CD4-positive, alpha-beta memory T cell (primary cell): ENCODE results near the gene KAT7. TPM values are rescaled to one million over a fixed set of nuclear protein-coding genes. Genes with fewer than 3 reads are reported as not detected.
"Not testable (repeated sequence)": the region's sequence is repeated elsewhere in the genome, so short reads cannot be mapped to it uniquely, and the experiment has no call there.

Source experiments
- CTCF ChIA-PET: fragments of 350-600 bp; sonication (Branson Sonifier 250); formaldehyde crosslinking; loops from one replicate; lab custom pipeline; 2021; ENCODE audit warnings: inconsistent platforms; ENCODE audit not compliant: partially characterized antibody; lab: Charles Lee
- POLR2A ChIA-PET: fragments of 350-600 bp; sonication (Branson Sonifier 250); formaldehyde crosslinking; loops from one replicate; lab custom pipeline; 2021; ENCODE audit not compliant: partially characterized antibody; lab: Charles Lee
- DNase-seq, 5 donors: peaks; one replicate each; pipeline versions ENCODE4 v3.0.0 to v3.0.0-alpha.2; 2020 to 2022; ENCODE audit warnings: mixed read lengths in 1 of 5
- H3K27ac ChIP-seq: one replicate; pipeline ENCODE4 v1.7.0; 2013; ENCODE audit warnings: low read depth, low read length
- H3K27me3 ChIP-seq: 2 replicates; pipeline ENCODE4 v1.7.0; 2013; ENCODE audit warnings: mild to moderate bottlenecking, low read length, moderate library complexity; ENCODE audit not compliant: insufficient read depth
- H3K36me3 ChIP-seq: 2 replicates; pipeline ENCODE4 v1.7.0; 2013; ENCODE audit warnings: mild to moderate bottlenecking, low read length, moderate library complexity; ENCODE audit not compliant: insufficient read depth
- H3K4me1 ChIP-seq: 2 replicates; pipeline ENCODE4 v1.7.0; 2013; ENCODE audit warnings: mild to moderate bottlenecking, low read length, moderate library complexity; ENCODE audit not compliant: insufficient read depth
- H3K4me3 ChIP-seq, 2 donors: one replicate each; pipeline ENCODE4 v1.7.0; 2013; ENCODE audit warnings: low read length in 2 of 2, mild to moderate bottlenecking in 1 of 2
- H3K9me3 ChIP-seq, 2 donors: one replicate each; pipeline ENCODE4 v1.7.0; 2013; ENCODE audit warnings: low read length in 2 of 2, control low read depth in 1 of 2; ENCODE audit not compliant: control insufficient read depth in 1 of 2
- H3K27ac Mint-ChIP-seq, 7 donors: one replicate each; pipeline ENCODE4 v1.8.0; 2020 to 2021; ENCODE audit warnings: mixed read lengths in 7 of 7, mild to moderate bottlenecking in 6 of 7, inconsistent platforms in 3 of 7, moderate library complexity in 3 of 7
- H3K27me3 Mint-ChIP-seq, 2 donors: one replicate each; pipeline ENCODE4 v1.8.0; 2020 to 2021; ENCODE audit warnings: mixed read lengths in 2 of 2
- H3K36me3 Mint-ChIP-seq, 2 donors: one replicate each; pipeline ENCODE4 v1.8.0; 2020 to 2021; ENCODE audit warnings: mixed read lengths in 2 of 2, inconsistent platforms in 1 of 2, mild to moderate bottlenecking in 1 of 2
- H3K4me1 Mint-ChIP-seq, 4 donors: one replicate each; pipeline ENCODE4 v1.8.0; 2020 to 2021; ENCODE audit warnings: mixed read lengths in 4 of 4, mild to moderate bottlenecking in 1 of 4
- H3K4me3 Mint-ChIP-seq, 8 donors: one replicate each; pipeline ENCODE4 v1.8.0; 2020 to 2021; ENCODE audit warnings: mixed read lengths in 8 of 8, mild to moderate bottlenecking in 7 of 8, moderate library complexity in 6 of 8, inconsistent platforms in 3 of 8
- H3K9me3 Mint-ChIP-seq, 8 donors: one replicate each; pipeline ENCODE4 v1.8.0; 2020 to 2021; ENCODE audit warnings: mixed read lengths in 8 of 8, mild to moderate bottlenecking in 5 of 8, inconsistent platforms in 3 of 8, moderate library complexity in 1 of 8
- intact Hi-C: fragments of 100-400 bp; cut with micrococcal nuclease; formaldehyde crosslinking; loops from one replicate; pipeline ENCODE4 v1.15.1; 2023
- polyA plus RNA-seq, 2 donors: library from polyadenylated mRNA; unstranded; fragments of 300-500 nt; fragmentation: Illumina TruSeq; gene quantifications; one replicate each; pipeline ENCODE4 v1.2.3, GENCODE V29; 2021
- total RNA-seq, 2 experiments: library from RNA; stranded (reverse); gene quantifications; one replicate each; pipeline ENCODE4 v1.2.3, GENCODE V29; 2021

The KAT7 gene
- total and polyA plus RNA-seq, 4 experiments from 2014 or later, result 37.6 to 120 (median 85.1) TPM

- H3K36me3 ChIP-seq, result peaks cover 8% of the 10 kb centered on the region
- POLR2A ChIA-PET, result interaction anchor here (1.0 to 14.3 kb wide), 7 partner anchors 7 to 44 kb away, joined by 3 to 427 read pairs (median 4); partner anchors contain the start of gene FAM117A
- Mint-ChIP-seq H3K9me3 (no peaks in the 10 kb centered on the region), H3K27me3 (no peaks in the 10 kb centered on the region), H3K36me3 (peaks cover 28 to 61% of the 10 kb centered on the region in 2 donors), H3K27ac (peak overlapping the region; percentile 76 to 94 (median 87)), H3K4me3 (peak overlapping the region in 4 of 8 donors; percentile 9 to 77 (median 60)), H3K4me1 (peaks cover 53 to 89% (median 79%) of the 10 kb centered on the region in 4 donors)
- intact Hi-C loops, result no loop called here
- peaks cover 97% of the 10 kb centered on the region for H3K4me1 ChIP-seq
- no peak for DNase-seq
- H3K27ac ChIP-seq, result no peak overlapping the region
- CTCF ChIA-PET, result interaction anchor here (1.0 to 3.0 kb wide), 5 partner anchors 10 to 45 kb away, joined by 3 to 11 read pairs (median 3); partner anchors contain the start of gene SLC35B1
- H3K4me3 ChIP-seq, result no peak overlapping the region
- H3K27me3 ChIP-seq, result no peaks in the 10 kb centered on the region
- H3K9me3 ChIP-seq, result no peaks in the 10 kb centered on the region
Measured at GRCh38 chr17:49752508-49752907, 36.0 kb upstream of the KAT7 start.

DNA sequence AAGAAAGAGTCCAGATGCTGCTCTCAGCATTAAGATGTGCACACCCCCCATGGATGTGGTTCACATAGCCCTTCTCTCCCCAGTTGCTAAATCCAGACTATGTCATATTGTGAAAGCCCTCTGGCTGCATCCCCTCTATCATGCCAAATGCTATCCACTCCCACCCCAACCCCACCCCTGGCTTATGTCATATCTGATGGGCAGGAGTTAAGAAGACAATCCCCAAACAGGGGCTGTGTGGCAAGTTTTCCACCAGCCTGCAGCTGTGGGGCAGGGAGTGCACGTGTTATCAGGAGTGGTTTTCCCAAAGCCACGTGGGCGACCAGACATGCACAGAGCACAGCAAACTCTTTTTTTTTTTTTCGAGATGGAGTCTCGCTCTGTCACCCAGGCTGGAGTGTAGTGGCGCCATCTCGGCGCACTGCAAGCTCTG, 34.5 kb upstream of the KAT7 start:
- POLR2A ChIA-PET, result interaction anchor here (1.3 to 14.3 kb wide), 4 partner anchors 4 to 13 kb away, joined by 3 to 427 read pairs (median 314); partner anchors contain the start of gene FAM117A
- DNase-seq, result no peak
- Mint-ChIP-seq H3K4me1 (peaks cover 46 to 86% (median 72%) of the 10 kb centered on the region in 4 donors), H3K9me3 (no peaks in the 10 kb centered on the region), H3K4me3 (peak overlapping the region in 6 of 8 donors; percentile 5 to 62 (median 17)), H3K27ac (peak overlapping the region; percentile 68 to 87 (median 85)), H3K36me3 (peaks cover 23 to 63% of the 10 kb centered on the region in 2 donors), H3K27me3 (no peaks in the 10 kb centered on the region)
- Histone ChIP-seq H3K4me3 (no peak overlapping the region), H3K9me3 (no peaks in the 10 kb centered on the region), H3K4me1 (peaks cover 92% of the 10 kb centered on the region), H3K27ac (no peak overlapping the region), H3K27me3 (no peaks in the 10 kb centered on the region), H3K36me3 (peaks cover 13% of the 10 kb centered on the region)
- CTCF ChIA-PET, result interaction anchor here (1.5 kb wide), 1 partner anchor 27 kb away, joined by 3 read pairs; no protein-coding TSS in a partner anchor
- intact Hi-C loops, result no loop called here

DNA sequence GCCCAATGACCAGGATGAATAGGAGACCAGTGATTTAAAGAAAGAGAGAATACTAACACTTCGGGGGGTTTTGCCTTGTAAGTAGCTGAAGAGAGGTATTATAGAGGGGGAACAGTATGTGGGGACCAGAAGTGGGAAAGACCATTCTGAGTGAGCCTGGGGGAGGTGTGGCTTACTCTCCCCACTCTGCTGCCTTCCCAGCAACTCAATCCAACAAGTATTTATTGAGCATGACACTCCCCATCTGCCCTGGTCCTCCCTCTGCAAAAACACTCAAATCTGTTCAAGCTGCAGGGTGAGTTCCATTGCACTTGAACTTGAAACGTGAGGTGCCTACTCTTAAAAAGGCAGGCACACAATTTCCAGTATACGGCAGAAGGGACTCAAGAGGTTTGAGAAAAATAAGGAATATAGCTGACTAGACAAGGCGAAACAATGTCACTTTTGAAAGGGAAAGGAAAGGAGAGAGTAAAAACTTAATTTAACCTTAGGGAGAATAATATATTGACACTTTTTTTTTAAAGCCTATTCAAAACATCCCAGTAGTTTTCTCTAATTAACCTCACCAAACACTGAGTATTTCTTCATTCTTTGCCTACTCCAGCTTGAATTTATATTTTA, 32.7 kb upstream of the KAT7 start:
- Histone ChIP-seq H3K27me3 (no peaks in the 10 kb centered on the region), H3K27ac (peak overlapping the region; percentile 44), H3K4me3 (no peak overlapping the region), H3K4me1 (peaks cover 92% of the 10 kb centered on the region), H3K36me3 (peaks cover 13% of the 10 kb centered on the region), H3K9me3 (no peaks in the 10 kb centered on the region)
- H3K4me1 Mint-ChIP-seq, result peaks cover 54 to 86% (median 75%) of the 10 kb centered on the region in 4 donors
- intact Hi-C loops, result no loop called here
- H3K36me3 Mint-ChIP-seq, result peaks cover 22 to 69% of the 10 kb centered on the region in 2 donors
- H3K27ac Mint-ChIP-seq, result peak overlapping the region; percentile 74 to 95 (median 81)
- CTCF ChIA-PET, result interaction anchor here (0.9 to 2.1 kb wide), 6 partner anchors 16 to 47 kb away, joined by 3 to 9 read pairs (median 4); no protein-coding TSS in a partner anchor
- no peak for DNase-seq
- H3K27me3 Mint-ChIP-seq, result no peaks in the 10 kb centered on the region
- POLR2A ChIA-PET, result interaction anchor here (1.1 to 14.3 kb wide), 6 partner anchors 6 to 47 kb away, joined by 4 to 427 read pairs (median 82); partner anchors contain the start of genes FAM117A and SLC35B1
- H3K4me3 Mint-ChIP-seq, result peak overlapping the region in 7 of 8 donors; percentile 15 to 73 (median 54)
- H3K9me3 Mint-ChIP-seq, result no peaks in the 10 kb centered on the region

- Histone ChIP-seq H3K27me3 (no peaks in the 10 kb centered on the region), H3K27ac (peak overlapping the region; percentile 11), H3K9me3 (no peaks in the 10 kb centered on the region), H3K4me1 (peaks cover 92% of the 10 kb centered on the region), H3K4me3 (peak overlapping the region in 1 of 2 donors; percentile 5), H3K36me3 (peaks cover 13% of the 10 kb centered on the region)
- peak overlapping the region; percentile 74 to 93 (median 80) for H3K27ac Mint-ChIP-seq
- H3K4me3 Mint-ChIP-seq, result peak overlapping the region in 6 of 8 donors; percentile 3 to 62 (median 46)
- H3K27me3 Mint-ChIP-seq, result no peaks in the 10 kb centered on the region
- intact Hi-C loops, result no loop called here
- H3K36me3 Mint-ChIP-seq, result peaks cover 24 to 73% of the 10 kb centered on the region in 2 donors
- peaks cover 60 to 90% (median 81%) of the 10 kb centered on the region in 4 donors for H3K4me1 Mint-ChIP-seq
- H3K9me3 Mint-ChIP-seq, result no peaks in the 10 kb centered on the region
- CTCF ChIA-PET, result interaction anchor here (0.7 to 4.2 kb wide), 11 partner anchors 9 to 419 kb away, joined by 3 to 23 read pairs (median 3); no protein-coding TSS in a partner anchor
- no peak for DNase-seq
- POLR2A ChIA-PET, result interaction anchor here (0.8 to 14.3 kb wide), 7 partner anchors 7 to 60 kb away, joined by 3 to 427 read pairs (median 6); partner anchors contain the start of gene SLC35B1
Measured at GRCh38 chr17:49756323-49757150, 31.9 kb upstream of the KAT7 start.

GRCh38 chr17:49757151-49757777, 31.2 kb upstream of the KAT7 start:
- Histone ChIP-seq H3K36me3 (peaks cover 13% of the 10 kb centered on the region), H3K27ac (peak overlapping the region; percentile 3), H3K4me3 (peak overlapping the region in 1 of 2 donors; percentile 5), H3K27me3 (no peaks in the 10 kb centered on the region), H3K9me3 (no peaks in the 10 kb centered on the region), H3K4me1 (peaks cover 95% of the 10 kb centered on the region)
- DNase-seq, result no peak
- intact Hi-C loops, result no loop called here
- H3K36me3 Mint-ChIP-seq, result peaks cover 23 to 75% of the 10 kb centered on the region in 2 donors
- POLR2A ChIA-PET, result interaction anchor here (0.8 to 14.3 kb wide), 5 partner anchors 7 to 61 kb away, joined by 3 to 427 read pairs (median 156); partner anchors contain the start of gene SLC35B1
- no peaks in the 10 kb centered on the region for H3K9me3 Mint-ChIP-seq
- peak overlapping the region; percentile 41 to 86 (median 80) for H3K27ac Mint-ChIP-seq
- CTCF ChIA-PET, result interaction anchor here (0.9 to 4.2 kb wide), 8 partner anchors 10 to 240 kb away, joined by 3 to 23 read pairs (median 3); no protein-coding TSS in a partner anchor
- peaks cover 64 to 95% (median 84%) of the 10 kb centered on the region in 4 donors for H3K4me1 Mint-ChIP-seq
- peak overlapping the region in 3 of 8 donors; percentile 5 to 59 (median 36) for H3K4me3 Mint-ChIP-seq
- H3K27me3 Mint-ChIP-seq, result no peaks in the 10 kb centered on the region

- H3K9me3 ChIP-seq, H3K27me3 Mint-ChIP-seq, H3K27me3 ChIP-seq, H3K9me3 Mint-ChIP-seq, intact Hi-C loops, H3K4me3 ChIP-seq, H3K27ac ChIP-seq, DNase-seq: not testable (repeated sequence)
- H3K27ac Mint-ChIP-seq, result peak overlapping the region in 6 of 7 donors; percentile 56 to 89 (median 80)
- peaks cover 59 to 92% (median 79%) of the 10 kb centered on the region in 4 donors for H3K4me1 Mint-ChIP-seq
- ChIA-PET CTCF (interaction anchor here (0.7 to 4.2 kb wide), 3 partner anchors 11 to 37 kb away, joined by 3 to 23 read pairs (median 5); no protein-coding TSS in a partner anchor), POLR2A (interaction anchor here (1.1 to 14.3 kb wide), 5 partner anchors 9 to 50 kb away, joined by 3 to 427 read pairs (median 156); partner anchors contain the start of genes KAT7 and SLC35B1)
- H3K36me3 ChIP-seq, result peaks cover 13% of the 10 kb centered on the region
- H3K36me3 Mint-ChIP-seq, result peaks cover 20 to 77% of the 10 kb centered on the region in 2 donors
- peaks cover 88% of the 10 kb centered on the region for H3K4me1 ChIP-seq
- peak overlapping the region in 3 of 8 donors; percentile 28 to 72 (median 30) for H3K4me3 Mint-ChIP-seq
Measured at GRCh38 chr17:49758464-49759010, 29.9 kb upstream of the KAT7 start.
